ENCODE results near the gene PRELID2. TPM values are rescaled to one million over a fixed set of nuclear protein-coding genes. Genes with fewer than 3 reads are reported as not detected.

PRELID2 gene
- polyA plus RNA-seq, 1 of the 3 experiments (the other 2 are of a cell fraction) = 5.3 TPM

GRCh38 chr5:145712245-145712644 is 122.9 kb downstream of the PRELID2 start:
- CTCF ChIA-PET = interaction anchor here (2.0 kb wide), 1 partner anchor 14 kb away, joined by 6 read pairs; no protein-coding TSS in a partner anchor
- H3K4me2 ChIP-seq = no peak overlapping the region
- no peaks in the 10 kb centered on the region for H3F3A ChIP-seq (replicated peaks; ENCODE audit: insufficient read depth)
- H3K27ac ChIP-seq (ENCODE audit: low read depth in 2 of 2, low read length in 1 of 2) = no peak overlapping the region
- H3K36me3 ChIP-seq (replicated peaks in 1 of 2; ENCODE audit: control insufficient read depth in 1 of 2, insufficient read depth in 2 of 2, low read length in 1 of 2) = no peaks in the 10 kb centered on the region
- WGBS (ENCODE audit: low lambda C conversion rate) = 90% methylated on average over 2 of the region's 2 CpGs
- no peaks in the 10 kb centered on the region for H3K79me2 ChIP-seq (ENCODE audit: insufficient read depth)
- H3K27me3 ChIP-seq (ENCODE audit: insufficient read depth) = no peaks in the 10 kb centered on the region
- H3K4me3 ChIP-seq (ENCODE audit: low read depth in 2 of 2, low read length in 1 of 2) = no peak overlapping the region
- H3K9me3 ChIP-seq = no peaks in the 10 kb centered on the region
- H3K9ac ChIP-seq = no peak overlapping the region
- H3K4me1 ChIP-seq (ENCODE audit: control insufficient read depth in 1 of 2, insufficient read depth in 2 of 2, low read depth in 1 of 2, low read length in 1 of 2) = no peaks in the 10 kb centered on the region
- DNase-seq = no peak
- POLR2A ChIA-PET = no interaction called here
- no peak for TF ChIP-seq REST (IDR thresholded peaks at IDR 0.05; ENCODE audit: low read depth, low read length)
- no peak for TF ChIP-seq ZBTB33 (IDR thresholded peaks at IDR 0.05; ENCODE audit: borderline replicate concordance, low read depth)
- no peak for TF ChIP-seq MAX (IDR thresholded peaks at IDR 0.05; ENCODE audit: low read depth)
- no peak for TF ChIP-seq FOXJ3 (CRISPR knock-in tag; IDR thresholded peaks at IDR 0.05)
- TF ChIP-seq SMC3 (IDR thresholded peaks at IDR 0.05; ENCODE audit: low read depth, low read length) = no peak
- TF ChIP-seq MXI1 (IDR thresholded peaks at IDR 0.05; ENCODE audit: low read depth, low read length) = no peak
- TF ChIP-seq JUND (IDR thresholded peaks at IDR 0.05) = no peak
- TF ChIP-seq RXRA (IDR thresholded peaks at IDR 0.05; ENCODE audit: borderline replicate concordance, low read depth) = no peak
- no peak for TF ChIP-seq USF2 (IDR thresholded peaks at IDR 0.05; ENCODE audit: borderline replicate concordance, low read depth, low read length)
- TF ChIP-seq TAF1 (IDR thresholded peaks at IDR 0.05; ENCODE audit: borderline replicate concordance, low read depth, low read length) = no peak
- no peak for TF ChIP-seq ELF1 (IDR thresholded peaks at IDR 0.05)
- no peak for TF ChIP-seq EZH2phosphoT487 (IDR thresholded peaks at IDR 0.05; ENCODE audit: borderline replicate concordance, low read depth)
- TF ChIP-seq USF1 (IDR thresholded peaks at IDR 0.05; ENCODE audit: borderline replicate concordance, low read depth) = no peak
- TF ChIP-seq GATA2 (CRISPR knock-in tag; IDR thresholded peaks at IDR 0.05) = no peak
- no peak for TF ChIP-seq YY1 (IDR thresholded peaks at IDR 0.05; ENCODE audit: low read depth)
- TF ChIP-seq CTCF (IDR thresholded peaks at IDR 0.05) = no peak
- no peaks in the 10 kb centered on the region for H4K20me1 ChIP-seq (ENCODE audit: insufficient read depth)
- no peak overlapping the region for H2AFZ ChIP-seq (ENCODE audit: low read depth)
- no peaks in the 10 kb centered on the region for H3K9me2 ChIP-seq

Measured in SK-N-SH (cell line).